Measurements from ENCODE around the gene BACH2.

- TF ChIP-seq POLR2A (IDR thresholded peaks at IDR 0.05) (no peak), CTCF (IDR thresholded peaks at IDR 0.05) (no peak), POLR2AphosphoS5 (IDR thresholded peaks at IDR 0.05) (no peak)
Measured at GRCh38 chr6:90202156-90202555, 94.5 kb downstream of the BACH2 start.
